Measurements from ENCODE around the gene FKBP6. TPM values are rescaled to one million over a fixed set of nuclear protein-coding genes. Genes with fewer than 3 reads are reported as not detected.

Gene FKBP6
- total RNA-seq, 4 donors from 2014 or later: 0.14 TPM; not detected in 3

DNA sequence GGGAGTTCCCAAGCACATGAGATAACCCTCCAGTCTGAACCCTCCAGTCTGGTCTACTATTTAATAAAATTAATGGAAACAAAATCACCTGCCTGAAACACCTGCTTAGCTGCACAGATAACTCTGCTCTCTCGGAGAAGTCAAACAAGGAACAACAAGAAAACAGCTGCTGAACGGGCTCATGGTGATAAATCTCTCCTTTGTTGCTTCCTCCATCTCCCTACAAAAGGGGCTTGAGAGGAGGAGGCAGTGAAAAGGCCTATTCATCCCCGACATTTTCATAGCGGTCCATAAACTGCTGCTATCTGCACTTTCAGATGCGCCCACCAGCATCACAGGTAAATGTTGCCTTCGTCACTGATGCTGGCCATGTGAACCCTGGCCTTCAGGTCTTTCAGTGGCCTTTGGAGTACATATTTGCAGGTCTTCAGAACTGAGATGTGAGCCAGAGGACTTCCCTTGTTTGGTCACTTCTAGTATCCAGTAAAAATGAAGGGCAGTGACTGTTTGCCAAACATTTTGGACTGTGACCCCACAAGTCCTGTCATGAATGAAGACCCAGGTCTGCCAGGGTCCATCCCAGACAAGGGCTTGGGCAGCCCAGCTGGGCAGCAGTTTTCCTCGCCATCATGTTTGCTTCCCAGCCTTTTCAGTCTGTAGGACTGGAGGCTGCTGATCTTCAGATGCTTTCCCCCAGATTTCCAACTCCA, 15.9 kb downstream of the FKBP6 start:
- no peaks in the 10 kb centered on the region for H3K4me1 ChIP-seq
- H3K27me3 ChIP-seq: no peaks in the 10 kb centered on the region
- intact Hi-C loops (cut with DNase I; ENCODE audit: low total_unique reads): no loop called here
- no peak for DNase-seq
- H3K27ac ChIP-seq: no peak overlapping the region
- H3K9me3 ChIP-seq: no peaks in the 10 kb centered on the region
- no peak for TF ChIP-seq POLR2A (IDR thresholded peaks at IDR 0.05)
- H3K36me3 ChIP-seq: no peaks in the 10 kb centered on the region
- H3K4me3 ChIP-seq: no peak overlapping the region

DNA sequence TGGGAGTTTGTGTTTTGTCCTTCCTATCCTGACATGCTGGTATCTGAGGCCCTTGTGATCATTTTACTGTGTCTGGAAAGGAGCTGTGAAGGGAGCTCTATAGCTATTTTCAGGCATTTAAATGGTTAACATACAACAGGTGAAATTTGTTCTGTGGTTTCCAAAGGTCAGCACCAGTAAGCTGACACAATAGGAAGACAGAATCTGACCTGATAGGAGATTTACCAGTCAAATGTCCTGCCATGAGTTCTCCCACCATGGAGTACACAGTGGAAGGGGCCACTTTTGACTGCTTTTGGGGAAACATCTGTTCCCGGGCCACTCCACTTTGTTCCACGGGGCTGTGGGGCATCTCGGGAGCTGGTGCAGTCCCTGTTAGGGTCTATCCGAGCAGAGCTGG, 17.6 kb downstream of the FKBP6 start:
- Histone ChIP-seq H3K9me3 (no peaks in the 10 kb centered on the region), H3K27me3 (no peaks in the 10 kb centered on the region), H3K4me1 (no peaks in the 10 kb centered on the region), H3K36me3 (no peaks in the 10 kb centered on the region), H3K4me3 (no peak overlapping the region), H3K27ac (no peak overlapping the region)
- intact Hi-C loops (cut with DNase I; ENCODE audit: low total_unique reads): no loop called here
- TF ChIP-seq, protein P1, sequence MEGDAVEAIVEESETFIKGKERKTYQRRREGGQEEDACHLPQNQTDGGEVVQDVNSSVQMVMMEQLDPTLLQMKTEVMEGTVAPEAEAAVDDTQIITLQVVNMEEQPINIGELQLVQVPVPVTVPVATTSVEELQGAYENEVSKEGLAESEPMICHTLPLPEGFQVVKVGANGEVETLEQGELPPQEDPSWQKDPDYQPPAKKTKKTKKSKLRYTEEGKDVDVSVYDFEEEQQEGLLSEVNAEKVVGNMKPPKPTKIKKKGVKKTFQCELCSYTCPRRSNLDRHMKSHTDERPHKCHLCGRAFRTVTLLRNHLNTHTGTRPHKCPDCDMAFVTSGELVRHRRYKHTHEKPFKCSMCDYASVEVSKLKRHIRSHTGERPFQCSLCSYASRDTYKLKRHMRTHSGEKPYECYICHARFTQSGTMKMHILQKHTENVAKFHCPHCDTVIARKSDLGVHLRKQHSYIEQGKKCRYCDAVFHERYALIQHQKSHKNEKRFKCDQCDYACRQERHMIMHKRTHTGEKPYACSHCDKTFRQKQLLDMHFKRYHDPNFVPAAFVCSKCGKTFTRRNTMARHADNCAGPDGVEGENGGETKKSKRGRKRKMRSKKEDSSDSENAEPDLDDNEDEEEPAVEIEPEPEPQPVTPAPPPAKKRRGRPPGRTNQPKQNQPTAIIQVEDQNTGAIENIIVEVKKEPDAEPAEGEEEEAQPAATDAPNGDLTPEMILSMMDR (IDR thresholded peaks at IDR 0.05): no peak
- TF ChIP-seq POLR2A (IDR thresholded peaks at IDR 0.05): no peak
- no peak for DNase-seq

DNA sequence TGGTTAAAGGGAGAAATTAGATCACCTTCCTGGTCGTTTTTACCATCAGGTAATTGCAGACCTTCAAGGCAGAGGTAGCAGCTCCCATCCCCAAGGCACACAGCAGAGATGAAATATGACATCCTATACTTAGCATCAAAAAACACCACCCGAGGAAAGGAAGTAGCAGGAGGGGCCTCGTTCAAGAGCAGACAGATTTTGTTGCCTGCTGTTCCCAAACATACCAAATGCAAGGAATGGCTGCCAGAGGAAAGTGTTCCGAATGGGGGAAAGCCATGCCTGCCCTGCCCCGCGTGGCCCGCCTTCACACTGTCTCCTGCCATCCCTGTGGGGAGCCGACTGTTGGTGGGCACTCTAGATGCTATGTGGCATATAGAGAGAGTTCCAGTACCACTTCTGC, 18.0 kb downstream of the FKBP6 start:
- no peak for DNase-seq
- H3K36me3 ChIP-seq: no peaks in the 10 kb centered on the region
- no peaks in the 10 kb centered on the region for H3K27me3 ChIP-seq
- TF ChIP-seq POLR2A (IDR thresholded peaks at IDR 0.05): no peak
- TF ChIP-seq, protein P1 (IDR thresholded peaks at IDR 0.05): no peak
- H3K27ac ChIP-seq: no peak overlapping the region
- intact Hi-C loops (cut with DNase I; ENCODE audit: low total_unique reads): no loop called here
- no peak overlapping the region for H3K4me3 ChIP-seq
- H3K4me1 ChIP-seq: no peaks in the 10 kb centered on the region
- H3K9me3 ChIP-seq: no peaks in the 10 kb centered on the region

DNA sequence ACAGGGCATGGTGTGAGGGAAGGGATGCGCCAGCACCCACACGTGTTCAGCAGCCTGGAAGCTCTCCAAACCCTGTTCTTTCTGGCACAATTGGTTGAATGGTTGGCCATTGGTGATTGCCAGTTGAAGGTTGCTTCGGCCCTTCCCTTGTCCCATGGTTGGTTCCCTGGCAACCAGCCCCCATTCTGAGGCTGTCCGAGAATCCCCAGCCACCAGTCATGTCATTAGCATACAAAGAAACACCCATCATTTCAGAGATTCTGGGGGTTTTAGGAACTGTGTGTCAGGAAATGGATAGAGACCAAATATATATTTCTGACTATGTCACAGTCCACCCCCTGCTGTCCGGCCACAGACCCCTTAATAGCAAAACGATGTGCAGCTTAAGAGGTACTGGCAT, 21.8 kb downstream of the FKBP6 start:
- intact Hi-C loops (cut with DNase I; ENCODE audit: low total_unique reads): no loop called here

DNA sequence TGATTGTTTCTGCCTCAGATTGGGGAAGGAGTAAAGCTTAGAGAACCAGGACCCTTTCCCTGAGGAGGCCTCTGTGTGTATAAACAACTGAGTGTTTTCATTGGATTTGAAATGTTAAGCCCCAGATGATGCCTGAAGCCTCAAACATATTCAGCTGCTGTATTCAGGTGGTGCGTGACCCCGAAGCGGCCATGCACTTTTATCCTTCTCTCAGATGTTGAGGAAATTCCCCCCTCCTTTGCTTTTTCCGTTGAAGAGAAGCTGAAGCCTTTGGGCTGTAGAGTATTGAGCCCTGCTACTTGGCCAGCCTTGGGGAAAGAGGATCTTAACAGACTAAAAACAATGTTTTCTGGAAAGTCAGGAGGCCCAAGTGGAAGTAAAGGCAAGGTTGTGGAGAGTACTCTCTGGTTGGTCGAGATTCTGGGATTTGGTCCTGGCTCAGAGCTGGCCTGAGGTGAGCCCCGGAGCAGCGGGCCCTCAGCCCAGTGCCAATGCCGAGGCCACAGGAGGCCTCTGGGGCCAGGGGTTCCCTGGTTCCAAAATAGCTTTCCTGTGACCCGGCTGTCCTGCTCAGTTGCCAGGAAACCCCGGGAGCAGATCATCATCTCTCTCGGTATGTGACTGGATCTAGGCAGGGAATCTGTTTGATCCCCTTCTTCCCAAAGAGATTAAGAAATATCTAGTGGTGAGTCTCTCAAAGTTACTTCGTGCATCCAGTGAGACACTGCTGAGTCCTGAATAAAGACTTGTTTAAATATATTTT, 22.5 kb downstream of the FKBP6 start:
- H3K36me3 ChIP-seq: no peaks in the 10 kb centered on the region
- no peak overlapping the region for H3K27ac ChIP-seq
- no peaks in the 10 kb centered on the region for H3K4me1 ChIP-seq
- DNase-seq: no peak
- no peaks in the 10 kb centered on the region for H3K9me3 ChIP-seq
- no peak for TF ChIP-seq POLR2A (IDR thresholded peaks at IDR 0.05)
- TF ChIP-seq, protein P1 (IDR thresholded peaks at IDR 0.05): no peak
- H3K27me3 ChIP-seq: no peaks in the 10 kb centered on the region
- intact Hi-C loops (cut with DNase I; ENCODE audit: low total_unique reads): no loop called here
- no peak overlapping the region for H3K4me3 ChIP-seq

More for the DNA sequence above, 21.8 kb downstream of the FKBP6 start:
- DNase-seq: no peak
- no peaks in the 10 kb centered on the region for H3K27me3 ChIP-seq
- TF ChIP-seq, protein P1 (IDR thresholded peaks at IDR 0.05): no peak
- TF ChIP-seq POLR2A (IDR thresholded peaks at IDR 0.05): no peak
- no peak overlapping the region for H3K27ac ChIP-seq
- H3K4me1 ChIP-seq: no peaks in the 10 kb centered on the region
- H3K9me3 ChIP-seq: no peaks in the 10 kb centered on the region
- no peaks in the 10 kb centered on the region for H3K36me3 ChIP-seq
- no peak overlapping the region for H3K4me3 ChIP-seq
